ENCODE measurements around the gene GAL3ST2. TPM values are rescaled to one million over a fixed set of nuclear protein-coding genes. Genes with fewer than 3 reads are reported as not detected.
"Not testable (repeated sequence)": the region's sequence is repeated elsewhere in the genome, so short reads cannot be mapped to it uniquely, and the experiment has no call there.

GAL3ST2 gene
- total RNA-seq, 3 donors from 2014 or later (not counting 1 experiment from before 2014, with no cell fraction given) = 0.88 TPM; not detected in 2

DNA sequence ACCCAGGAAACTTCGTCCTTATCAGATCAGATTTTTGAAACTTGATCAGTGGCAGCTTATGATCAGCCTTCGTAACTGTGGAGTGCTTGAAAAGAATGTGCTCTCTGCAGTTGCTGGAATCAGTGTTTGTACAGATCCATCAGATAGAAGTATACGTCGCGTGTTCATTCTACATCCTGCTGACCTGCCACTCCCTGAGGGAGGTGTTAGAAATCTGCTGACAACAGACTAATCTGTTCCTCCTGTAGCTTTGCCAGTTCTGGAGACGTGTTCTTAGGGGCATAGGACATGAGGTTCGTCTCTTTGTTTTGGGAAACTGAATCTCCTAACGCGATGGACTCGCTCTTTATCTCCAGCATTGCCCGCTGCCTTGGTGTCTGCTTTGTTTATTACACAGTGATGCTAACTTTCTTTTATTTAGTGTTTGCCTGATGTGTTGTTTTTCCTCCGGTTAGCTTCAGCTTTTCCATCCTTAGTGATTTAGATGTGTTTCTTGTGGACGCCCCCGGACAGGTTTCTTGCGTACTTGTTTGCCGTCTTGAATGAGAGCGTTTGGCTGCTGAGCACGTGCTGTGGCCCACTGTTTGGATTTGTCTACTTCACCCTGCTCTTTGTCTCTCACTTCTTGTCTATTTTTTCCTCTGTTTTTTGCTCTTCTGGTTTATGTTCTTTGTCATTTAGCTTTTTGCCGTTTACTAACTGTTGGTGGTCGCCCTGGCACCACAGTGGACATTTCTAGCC, 17.4 kb upstream of the GAL3ST2 start:
- peaks cover 32% of the 10 kb centered on the region for H3K4me1 ChIP-seq (ENCODE audit: control insufficient read depth, insufficient read depth, low read length)
- Mint-ChIP-seq H3K27me3 (ENCODE audit: low read depth in 2 of 2) (peaks cover 0 to 11% of the 10 kb centered on the region in 2 donors), H3K9me3 (peaks cover 0 to 3% of the 10 kb centered on the region in 2 donors), H3K36me3 (peaks cover 9% of the 10 kb centered on the region), H3K4me1 (peaks cover 31 to 36% of the 10 kb centered on the region in 2 donors), H3K4me3 (no peak overlapping the region), H3K27ac (no peak overlapping the region)
- no peaks in the 10 kb centered on the region for H3K27me3 ChIP-seq (ENCODE audit: control insufficient read depth, insufficient read depth, low read length)
- H3K4me3 ChIP-seq (ENCODE audit: low read length) = no peak overlapping the region
- H3K36me3 ChIP-seq (ENCODE audit: control insufficient read depth, insufficient read depth, low read length) = peaks cover 6% of the 10 kb centered on the region
- DNase-seq (peak in 1 of 2 donors; percentile 35), ATAC-seq (no peak)
- H3K9me3 ChIP-seq (ENCODE audit: control insufficient read depth, insufficient read depth, low read length) = no peaks in the 10 kb centered on the region
- no peak overlapping the region for H3K27ac ChIP-seq (ENCODE audit: low read length)
- intact Hi-C loops (cut with micrococcal nuclease) = no loop called here
- TF ChIP-seq, protein P1, sequence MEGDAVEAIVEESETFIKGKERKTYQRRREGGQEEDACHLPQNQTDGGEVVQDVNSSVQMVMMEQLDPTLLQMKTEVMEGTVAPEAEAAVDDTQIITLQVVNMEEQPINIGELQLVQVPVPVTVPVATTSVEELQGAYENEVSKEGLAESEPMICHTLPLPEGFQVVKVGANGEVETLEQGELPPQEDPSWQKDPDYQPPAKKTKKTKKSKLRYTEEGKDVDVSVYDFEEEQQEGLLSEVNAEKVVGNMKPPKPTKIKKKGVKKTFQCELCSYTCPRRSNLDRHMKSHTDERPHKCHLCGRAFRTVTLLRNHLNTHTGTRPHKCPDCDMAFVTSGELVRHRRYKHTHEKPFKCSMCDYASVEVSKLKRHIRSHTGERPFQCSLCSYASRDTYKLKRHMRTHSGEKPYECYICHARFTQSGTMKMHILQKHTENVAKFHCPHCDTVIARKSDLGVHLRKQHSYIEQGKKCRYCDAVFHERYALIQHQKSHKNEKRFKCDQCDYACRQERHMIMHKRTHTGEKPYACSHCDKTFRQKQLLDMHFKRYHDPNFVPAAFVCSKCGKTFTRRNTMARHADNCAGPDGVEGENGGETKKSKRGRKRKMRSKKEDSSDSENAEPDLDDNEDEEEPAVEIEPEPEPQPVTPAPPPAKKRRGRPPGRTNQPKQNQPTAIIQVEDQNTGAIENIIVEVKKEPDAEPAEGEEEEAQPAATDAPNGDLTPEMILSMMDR (IDR thresholded peaks at IDR 0.05) = no peak
- 80% methylated on average over 19 of the region's 20 CpGs for WGBS (ENCODE audit: insufficient coverage)

GRCh38 chr2:241759893-241760292, 16.7 kb upstream of the GAL3ST2 start:
- peaks cover 0 to 12% of the 10 kb centered on the region in 2 donors for H3K27me3 Mint-ChIP-seq (ENCODE audit: low read depth in 2 of 2)
- H3K27me3 ChIP-seq (ENCODE audit: control insufficient read depth, insufficient read depth, low read length); ATAC-seq; H3K4me3 Mint-ChIP-seq; DNase-seq; H3K9me3 ChIP-seq (ENCODE audit: control insufficient read depth, insufficient read depth, low read length); H3K27ac ChIP-seq (ENCODE audit: low read length); H3K27ac Mint-ChIP-seq; H3K36me3 ChIP-seq (ENCODE audit: control insufficient read depth, insufficient read depth, low read length); H3K4me3 ChIP-seq (ENCODE audit: low read length); H3K9me3 Mint-ChIP-seq; H3K36me3 Mint-ChIP-seq: not testable (repeated sequence)
- peaks cover 38% of the 10 kb centered on the region for H3K4me1 ChIP-seq (ENCODE audit: control insufficient read depth, insufficient read depth, low read length)
- H3K4me1 Mint-ChIP-seq = peaks cover 35 to 41% of the 10 kb centered on the region in 2 donors
- WGBS (ENCODE audit: insufficient coverage) = 90% methylated on average over 6 of the region's 16 CpGs
- intact Hi-C loops (cut with micrococcal nuclease) = loop anchor here (5.0 kb wide), 2 partner anchors 73 to 443 kb away; partner anchors contain the start of genes DTYMK, HDLBP and SEPTIN2

DNA sequence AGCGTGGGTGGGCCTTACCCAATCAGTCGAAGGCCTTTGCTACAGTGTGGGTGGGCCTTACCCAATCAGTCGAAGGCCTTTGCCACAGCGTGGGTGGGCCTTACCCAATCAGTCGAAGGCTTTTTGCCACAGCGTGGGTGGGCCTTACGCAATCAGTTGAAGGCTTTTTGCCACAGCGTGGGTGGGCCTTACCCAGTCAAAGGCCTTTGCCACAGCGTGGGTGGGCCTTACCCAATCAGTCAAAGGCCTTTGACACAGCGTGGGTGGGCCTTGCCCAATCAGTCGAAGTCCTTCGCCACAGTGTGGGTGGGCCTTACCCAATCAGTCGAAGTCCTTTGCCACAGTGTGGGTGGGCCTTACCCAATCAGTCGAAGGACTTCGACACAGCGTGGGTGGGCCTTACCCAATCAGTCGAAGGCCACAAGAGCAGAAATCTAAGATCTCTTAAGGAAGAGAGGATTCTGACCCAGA, 16.3 kb upstream of the GAL3ST2 start:
- Histone ChIP-seq H3K36me3 (ENCODE audit: control insufficient read depth, insufficient read depth, low read length) (peaks cover 4% of the 10 kb centered on the region), H3K9me3 (ENCODE audit: control insufficient read depth, insufficient read depth, low read length) (no peaks in the 10 kb centered on the region), H3K4me1 (ENCODE audit: control insufficient read depth, insufficient read depth, low read length) (peaks cover 42% of the 10 kb centered on the region), H3K27me3 (ENCODE audit: control insufficient read depth, insufficient read depth, low read length) (peaks cover 4% of the 10 kb centered on the region), H3K27ac (ENCODE audit: low read length) (no peak overlapping the region), H3K4me3 (ENCODE audit: low read length) (no peak overlapping the region)
- Mint-ChIP-seq H3K27ac (no peak overlapping the region), H3K4me3 (no peak overlapping the region), H3K9me3 (peaks cover 0 to 3% of the 10 kb centered on the region in 2 donors), H3K36me3 (peaks cover 9% of the 10 kb centered on the region), H3K4me1 (peaks cover 35 to 41% of the 10 kb centered on the region in 2 donors), H3K27me3 (ENCODE audit: low read depth in 2 of 2) (peaks cover 0 to 12% of the 10 kb centered on the region in 2 donors)
- 95% methylated on average over 15 of the region's 17 CpGs for WGBS (ENCODE audit: insufficient coverage)
- intact Hi-C loops (cut with micrococcal nuclease) = loop anchor here (5.0 kb wide), 2 partner anchors 73 to 443 kb away; partner anchors contain the start of genes DTYMK, HDLBP and SEPTIN2
- TF ChIP-seq, protein P1 (IDR thresholded peaks at IDR 0.05) = no peak
- DNase-seq = no peak
- ATAC-seq = no peak

DNA sequence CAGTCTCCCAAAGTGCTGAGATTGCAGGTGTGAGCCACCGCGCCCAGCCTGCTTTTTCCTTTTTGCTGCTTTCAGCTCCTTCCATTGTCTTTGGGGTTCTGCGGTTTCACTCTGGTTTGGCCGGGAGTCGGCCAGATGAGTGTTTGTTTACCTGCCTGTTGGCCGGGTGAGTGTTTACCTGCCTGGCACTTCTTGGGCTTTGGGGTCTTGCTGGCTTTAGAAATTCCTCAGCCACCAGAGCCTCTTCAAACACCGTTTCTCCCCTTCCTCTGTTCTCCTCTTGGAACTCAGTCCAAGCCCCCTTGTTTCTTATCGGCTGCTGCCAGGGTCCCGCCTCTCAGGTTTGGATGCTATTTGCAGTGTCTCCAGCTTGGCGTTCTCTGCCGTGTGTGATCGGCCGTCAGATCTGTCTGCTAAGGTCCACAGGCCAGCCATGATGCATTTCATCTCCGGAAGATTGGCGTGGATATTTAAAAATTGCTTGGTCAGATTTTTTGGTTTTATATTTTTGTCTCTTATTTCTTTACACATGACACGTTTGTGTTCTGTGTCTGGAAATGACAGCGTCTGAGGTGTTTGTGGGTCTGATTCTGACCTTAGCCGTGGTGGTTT, 14.2 kb upstream of the GAL3ST2 start:
- H3K27ac ChIP-seq (ENCODE audit: low read length) = peak overlapping the region; percentile 81
- DNase-seq (peak in 1 of 2 donors; percentile 56), ATAC-seq (peak; percentile 14 to 59 (median 27))
- Mint-ChIP-seq H3K4me1 (peaks cover 35 to 41% of the 10 kb centered on the region in 2 donors), H3K4me3 (peak overlapping the region; percentile 93), H3K27ac (peak overlapping the region; percentile 94 to 96), H3K27me3 (ENCODE audit: low read depth in 2 of 2) (peaks cover 0 to 9% of the 10 kb centered on the region in 2 donors), H3K36me3 (peaks cover 9% of the 10 kb centered on the region), H3K9me3 (peaks cover 0 to 3% of the 10 kb centered on the region in 2 donors)
- peak overlapping the region; percentile 17 for H3K4me3 ChIP-seq (ENCODE audit: low read length)
- intact Hi-C loops (cut with micrococcal nuclease) = loop anchor here (2.0 to 5.0 kb wide), 6 partner anchors 22 to 1202 kb away; partner anchors contain the start of genes DTYMK, DUSP28, HDLBP and RTP5
- WGBS (ENCODE audit: insufficient coverage) = 42% methylated on average over 18 of the region's 18 CpGs
- H3K9me3 ChIP-seq (ENCODE audit: control insufficient read depth, insufficient read depth, low read length) = no peaks in the 10 kb centered on the region
- TF ChIP-seq, protein P1 (IDR thresholded peaks at IDR 0.05) = no peak
- peaks cover 42% of the 10 kb centered on the region for H3K4me1 ChIP-seq (ENCODE audit: control insufficient read depth, insufficient read depth, low read length)
- peaks cover 4% of the 10 kb centered on the region for H3K27me3 ChIP-seq (ENCODE audit: control insufficient read depth, insufficient read depth, low read length)
- H3K36me3 ChIP-seq (ENCODE audit: control insufficient read depth, insufficient read depth, low read length) = no peaks in the 10 kb centered on the region
